Measurements from ENCODE around the gene RND1. TPM values are rescaled to one million over a fixed set of nuclear protein-coding genes. Genes with fewer than 3 reads are reported as not detected.

The RND1 gene
- total and polyA plus RNA-seq, 2 of the 13 experiments (the other 11 are each of a cell fraction or from before 2014, with no cell fraction given) = 1.8 to 1.9 TPM

GRCh38 chr12:48869191-48869590 lies 3.5 kb upstream of the RND1 start:
- whole genome bisulfite sequencing (ENCODE audit: low lambda C conversion rate) = 58% methylated on average over 2 of the region's 2 CpGs
- BruUV-seq (replicated peaks) = no TSS peak
- Histone ChIP-seq H3K4me3 (replicated peaks in 1 of 3; ENCODE audit: insufficient read depth in 1 of 3, low read depth in 2 of 3, low read length in 3 of 3) (no peak overlapping the region), H3K4me2 (ENCODE audit: low read depth, low read length) (no peak overlapping the region), H3K27ac (ENCODE audit: extremely low read length, insufficient read depth, low read length) (no peak overlapping the region), H2AFZ (ENCODE audit: low read length) (no peak overlapping the region), H3K36me3 (replicated peaks in 1 of 2; ENCODE audit: control insufficient read depth in 1 of 2, insufficient read depth in 2 of 2, low read length in 2 of 2) (no peaks in the 10 kb centered on the region), H3K4me1 (ENCODE audit: insufficient read depth, low read length) (peaks cover 44% of the 10 kb centered on the region), H3K9ac (ENCODE audit: insufficient read depth, low read depth, low read length) (no peak overlapping the region), H4K20me1 (ENCODE audit: insufficient read depth, low read length) (no peaks in the 10 kb centered on the region), H3K79me2 (ENCODE audit: insufficient read depth, low read length) (no peaks in the 10 kb centered on the region), H3K27me3 (ENCODE audit: control insufficient read depth in 1 of 2, insufficient read depth in 2 of 2, low read length in 2 of 2) (peaks cover 2 to 12% of the 10 kb centered on the region in 2 experiments; a peak in 3 of 5 replicates), H3K9me3 (ENCODE audit: low read length) (no peaks in the 10 kb centered on the region)
- ChIA-PET POLR2A (interaction anchor here (1.9 kb wide), 1 partner anchor 14 kb away, joined by 4 read pairs; no protein-coding TSS in a partner anchor), CTCF (ENCODE audit: low intra/inter-chr PET ratio, low total read pairs) (no interaction called here)
- DNase-seq (ENCODE audit: low spot score) (no peak), ATAC-seq (no peak), FAIRE-seq (no peak)
- in situ Hi-C loops (cut with HindIII; ENCODE audit: extremely low pct_ligation_motif_present, low pct_unique_long_range_greater_than_20kb) = no loop called here
- intact Hi-C loops (cut with micrococcal nuclease; ENCODE audit: unreplicated experiment) = no loop called here
- no peak for TF ChIP-seq KDM6A (CRISPR knock-in tag; IDR thresholded peaks at IDR 0.05; ENCODE audit: low read depth)
- no peak for TF ChIP-seq POLR2G (IDR thresholded peaks at IDR 0.05; ENCODE audit: low read depth, low read length)
- TF ChIP-seq, protein P1, sequence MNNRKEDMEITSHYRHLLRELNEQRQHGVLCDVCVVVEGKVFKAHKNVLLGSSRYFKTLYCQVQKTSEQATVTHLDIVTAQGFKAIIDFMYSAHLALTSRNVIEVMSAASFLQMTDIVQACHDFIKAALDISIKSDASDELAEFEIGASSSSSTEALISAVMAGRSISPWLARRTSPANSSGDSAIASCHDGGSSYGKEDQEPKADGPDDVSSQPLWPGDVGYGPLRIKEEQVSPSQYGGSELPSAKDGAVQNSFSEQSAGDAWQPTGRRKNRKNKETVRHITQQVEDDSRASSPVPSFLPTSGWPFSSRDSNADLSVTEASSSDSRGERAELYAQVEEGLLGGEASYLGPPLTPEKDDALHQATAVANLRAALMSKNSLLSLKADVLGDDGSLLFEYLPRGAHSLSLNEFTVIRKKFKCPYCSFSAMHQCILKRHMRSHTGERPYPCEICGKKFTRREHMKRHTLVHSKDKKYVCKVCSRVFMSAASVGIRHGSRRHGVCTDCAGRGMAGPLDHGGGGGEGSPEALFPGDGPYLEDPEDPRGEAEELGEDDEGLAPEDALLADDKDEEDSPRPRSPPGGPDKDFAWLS (CRISPR knock-in tag; IDR thresholded peaks at IDR 0.05; ENCODE audit: borderline replicate concordance) = no peak
- no peak for TF ChIP-seq ZNF33B (CRISPR knock-in tag; IDR thresholded peaks at IDR 0.05)
- TF ChIP-seq, protein P2, sequence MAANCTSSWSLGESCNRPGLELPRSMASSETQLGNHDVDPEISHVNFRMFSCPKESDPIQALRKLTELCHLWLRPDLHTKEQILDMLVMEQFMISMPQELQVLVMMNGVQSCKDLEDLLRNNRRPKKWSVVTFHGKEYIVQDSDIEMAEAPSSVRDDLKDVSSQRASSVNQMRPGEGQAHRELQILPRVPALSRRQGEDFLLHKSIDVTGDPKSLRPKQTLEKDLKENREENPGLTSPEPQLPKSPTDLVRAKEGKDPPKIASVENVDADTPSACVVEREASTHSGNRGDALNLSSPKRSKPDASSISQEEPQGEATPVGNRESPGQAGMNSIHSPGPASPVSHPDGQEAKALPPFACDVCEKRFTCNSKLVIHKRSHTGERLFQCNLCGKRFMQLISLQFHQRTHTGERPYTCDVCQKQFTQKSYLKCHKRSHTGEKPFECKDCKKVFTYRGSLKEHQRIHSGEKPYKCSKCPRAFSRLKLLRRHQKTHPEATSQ (CRISPR knock-in tag; IDR thresholded peaks at IDR 0.05; ENCODE audit: borderline replicate concordance) = no peak
- TF ChIP-seq SATB2 (CRISPR knock-in tag; IDR thresholded peaks at IDR 0.05) = no peak

Data from HepG2 (cell line).